BJ (cell line): ENCODE results near the gene F2. TPM values are rescaled to one million over a fixed set of nuclear protein-coding genes. Genes with fewer than 3 reads are reported as not detected.
A peak's percentile ranks its signal among the peaks of the same experiment; 100 is the strongest.
"Not testable (repeated sequence)": the region's sequence is repeated elsewhere in the genome, so short reads cannot be mapped to it uniquely, and the experiment has no call there.

Source experiments
- CTCF ChIA-PET: fragments of 350-600 bp; formaldehyde crosslinking; extraction: SDS; loops from one replicate; lab custom pipeline; 2021; ENCODE audit warnings: antibody characterized with exemption, inconsistent platforms; lab: Yijun Ruan, JAX
- POLR2A ChIA-PET: fragments of 300-600 bp; sonication (Branson Sonifier 250); formaldehyde crosslinking; extraction: SDS; loops from one replicate; lab custom pipeline; 2021; ENCODE audit warnings: antibody characterized with exemption; lab: Charles Lee
- DNase-seq: peaks from one replicate; pipeline ENCODE4 v3.0.0-alpha.2; 2011; ENCODE audit warnings: low read depth
- H3K27me3 ChIP-seq: 2 replicates; pipeline ENCODE4 v1.6.0; 2011; ENCODE audit warnings: low read length; ENCODE audit not compliant: control insufficient read depth, insufficient read depth
- H3K36me3 ChIP-seq: 2 replicates; pipeline ENCODE4 v1.5.1; 2011; ENCODE audit warnings: low read length; ENCODE audit not compliant: control insufficient read depth, insufficient read depth
- H3K4me3 ChIP-seq: 2 replicates; pipeline ENCODE4 v1.5.1; 2011; ENCODE audit warnings: low read depth, mild to moderate bottlenecking, control low read depth, low read length
- CTCF ChIP-seq: IDR thresholded peaks from 2 replicates; pipeline ENCODE4 v1.5.1; 2011; ENCODE audit warnings: low read depth, mild to moderate bottlenecking, control low read depth, inconsistent platforms, low read length, moderate library complexity; ENCODE audit not compliant: insufficient read depth
- polyA plus RNA-seq: library from polyadenylated mRNA; depleted of rRNA; stranded (reverse); fragments of >200 nt; gene quantifications from 2 replicates; pipeline ENCODE4 v1.2.3, GENCODE V29; 2011

The F2 gene
- polyA plus RNA-seq, 1 experiment: 0.05 TPM

GRCh38 chr11:46706886-46707285 is 12.1 kb upstream of the F2 start:
- DNase-seq: no peak
- H3K36me3 ChIP-seq: peaks cover 28% of the 10 kb centered on the region
- POLR2A ChIA-PET: no interaction called here
- no peak for TF ChIP-seq CTCF
- no peaks in the 10 kb centered on the region for H3K27me3 ChIP-seq
- no peak overlapping the region for H3K4me3 ChIP-seq
- CTCF ChIA-PET: no interaction called here

- POLR2A ChIA-PET, DNase-seq, H3K4me3 ChIP-seq, H3K27me3 ChIP-seq, CTCF ChIA-PET: not testable (repeated sequence)
- peaks cover 17% of the 10 kb centered on the region for H3K36me3 ChIP-seq
Measured at GRCh38 chr11:46709351-46709750, 9.7 kb upstream of the F2 start.

- TF ChIP-seq CTCF: no peak
- CTCF ChIA-PET: interaction anchor here (0.6 to 1.2 kb wide), 3 partner anchors 10 to 328 kb away, joined by 3 read pairs; partner anchors contain the start of genes ARHGAP1 and ZNF408
- POLR2A ChIA-PET: interaction anchor here (0.6 to 0.8 kb wide), 2 partner anchors 10 to 477 kb away, joined by 3 to 4 read pairs; partner anchors contain the start of genes ARHGAP1 and ZNF408
Measured at GRCh38 chr11:46710821-46711269, 8.2 kb upstream of the F2 start.

GRCh38 chr11:46711303-46711702 is 7.7 kb upstream of the F2 start:
- ChIA-PET POLR2A (interaction anchor here (0.6 to 0.8 kb wide), 2 partner anchors 11 to 477 kb away, joined by 3 to 4 read pairs; partner anchors contain the start of genes ARHGAP1 and ZNF408), CTCF (interaction anchor here (0.6 to 1.2 kb wide), 3 partner anchors 11 to 328 kb away, joined by 3 read pairs; partner anchors contain the start of genes ARHGAP1 and ZNF408)

More at GRCh38 chr11:46710821-46711269, 8.2 kb upstream of the F2 start:
- Histone ChIP-seq H3K36me3 (peaks cover 3% of the 10 kb centered on the region), H3K4me3 (no peak overlapping the region), H3K27me3 (no peaks in the 10 kb centered on the region)
- DNase-seq: peak; percentile 88

GRCh38 chr11:46712874-46713576 is 6.0 kb upstream of the F2 start:
- H3K27me3 ChIP-seq: no peaks in the 10 kb centered on the region
- ChIA-PET POLR2A (no interaction called here), CTCF (interaction anchor here (0.7 kb wide), 1 partner anchor 26 kb away, joined by 3 read pairs; no protein-coding TSS in a partner anchor)
- no peak for DNase-seq
- H3K36me3 ChIP-seq: peaks cover 1% of the 10 kb centered on the region; the same call in 1 of the 2 replicates
- TF ChIP-seq CTCF: no peak
- no peak overlapping the region for H3K4me3 ChIP-seq

More at GRCh38 chr11:46711303-46711702, 7.7 kb upstream of the F2 start:
- TF ChIP-seq CTCF: no peak
- Histone ChIP-seq H3K27me3 (no peaks in the 10 kb centered on the region), H3K4me3 (no peak overlapping the region), H3K36me3 (peaks cover 3% of the 10 kb centered on the region; the same call in 1 of the 2 replicates)
- no peak for DNase-seq

GRCh38 chr11:46717825-46718154 is 1.2 kb upstream of the F2 start:
- DNase-seq, H3K36me3 ChIP-seq, H3K27me3 ChIP-seq, POLR2A ChIA-PET, H3K4me3 ChIP-seq, CTCF ChIA-PET: not testable (repeated sequence)
